Measurements from ENCODE around the gene CHD8. TPM values are rescaled to one million over a fixed set of nuclear protein-coding genes. Genes with fewer than 3 reads are reported as not detected.
"Not testable (repeated sequence)": the region's sequence is repeated elsewhere in the genome, so short reads cannot be mapped to it uniquely, and the experiment has no call there.

The CHD8 gene
- total RNA-seq, 1 donor from 2014 or later, result 149 TPM

DNA sequence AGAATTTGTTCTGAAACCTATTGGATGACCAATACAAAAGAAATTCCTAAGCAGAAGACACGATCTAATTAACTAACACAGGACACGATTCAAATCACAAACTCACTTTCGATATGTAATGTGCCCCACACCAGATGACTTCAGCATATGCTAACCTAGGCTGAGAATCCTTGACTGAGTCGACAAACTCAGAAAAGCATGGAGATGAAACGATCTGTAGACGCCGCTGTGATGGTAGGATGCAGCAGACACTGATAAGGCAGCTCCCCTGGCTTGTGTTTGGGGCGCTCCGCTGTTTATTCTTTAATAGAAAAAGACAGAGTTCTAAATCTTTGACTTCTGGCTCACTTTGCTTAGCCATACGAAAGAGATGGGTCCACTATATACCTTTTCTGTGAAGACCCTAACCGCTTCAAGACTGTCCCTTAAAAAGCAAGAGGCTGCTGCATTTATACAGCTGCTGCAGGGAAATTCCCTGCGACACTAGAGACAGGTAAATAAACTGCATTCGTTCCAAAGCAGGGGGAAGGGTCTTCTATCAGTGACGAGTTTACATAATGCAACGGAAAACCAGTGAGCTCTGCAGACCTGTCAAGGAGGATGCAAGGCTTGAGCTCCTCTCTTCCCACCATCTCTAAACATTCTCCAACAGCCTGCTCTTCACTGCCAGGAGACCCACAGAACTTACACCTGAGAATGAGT is 929 bp downstream of the CHD8 start:
- H3K9me3 Mint-ChIP-seq (ENCODE audit: low read depth), result no peaks in the 10 kb centered on the region
- H3K4me1 Mint-ChIP-seq (ENCODE audit: low read depth), result peaks cover 19% of the 10 kb centered on the region
- peak overlapping the region; percentile 94 for H3K4me3 Mint-ChIP-seq (ENCODE audit: low read depth)
- TF ChIP-seq, protein P1, sequence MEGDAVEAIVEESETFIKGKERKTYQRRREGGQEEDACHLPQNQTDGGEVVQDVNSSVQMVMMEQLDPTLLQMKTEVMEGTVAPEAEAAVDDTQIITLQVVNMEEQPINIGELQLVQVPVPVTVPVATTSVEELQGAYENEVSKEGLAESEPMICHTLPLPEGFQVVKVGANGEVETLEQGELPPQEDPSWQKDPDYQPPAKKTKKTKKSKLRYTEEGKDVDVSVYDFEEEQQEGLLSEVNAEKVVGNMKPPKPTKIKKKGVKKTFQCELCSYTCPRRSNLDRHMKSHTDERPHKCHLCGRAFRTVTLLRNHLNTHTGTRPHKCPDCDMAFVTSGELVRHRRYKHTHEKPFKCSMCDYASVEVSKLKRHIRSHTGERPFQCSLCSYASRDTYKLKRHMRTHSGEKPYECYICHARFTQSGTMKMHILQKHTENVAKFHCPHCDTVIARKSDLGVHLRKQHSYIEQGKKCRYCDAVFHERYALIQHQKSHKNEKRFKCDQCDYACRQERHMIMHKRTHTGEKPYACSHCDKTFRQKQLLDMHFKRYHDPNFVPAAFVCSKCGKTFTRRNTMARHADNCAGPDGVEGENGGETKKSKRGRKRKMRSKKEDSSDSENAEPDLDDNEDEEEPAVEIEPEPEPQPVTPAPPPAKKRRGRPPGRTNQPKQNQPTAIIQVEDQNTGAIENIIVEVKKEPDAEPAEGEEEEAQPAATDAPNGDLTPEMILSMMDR (IDR thresholded peaks at IDR 0.05; ENCODE audit: unreplicated experiment), result no peak
- H3K27ac Mint-ChIP-seq, result peak overlapping the region; percentile 99
- peaks cover 12% of the 10 kb centered on the region for H3K36me3 Mint-ChIP-seq (ENCODE audit: insufficient read depth)
- DNase-seq (ENCODE audit: low spot score, unreplicated experiment), result no peak
- H3K27me3 Mint-ChIP-seq, result no peaks in the 10 kb centered on the region

- H3K36me3 Mint-ChIP-seq (ENCODE audit: insufficient read depth), result peaks cover 12% of the 10 kb centered on the region
- DNase-seq (ENCODE audit: low spot score, unreplicated experiment), result no peak
- no peaks in the 10 kb centered on the region for H3K27me3 Mint-ChIP-seq
- peak overlapping the region; percentile 19 for H3K27ac Mint-ChIP-seq
- H3K4me1 Mint-ChIP-seq (ENCODE audit: low read depth), result peaks cover 14% of the 10 kb centered on the region
- H3K9me3 Mint-ChIP-seq (ENCODE audit: low read depth), result no peaks in the 10 kb centered on the region
- H3K4me3 Mint-ChIP-seq (ENCODE audit: low read depth), result no peak overlapping the region
- TF ChIP-seq, protein P1 (IDR thresholded peaks at IDR 0.05; ENCODE audit: unreplicated experiment), result no peak
Measured at GRCh38 chr14:21449899-21450216, 6.1 kb downstream of the CHD8 start.

DNA sequence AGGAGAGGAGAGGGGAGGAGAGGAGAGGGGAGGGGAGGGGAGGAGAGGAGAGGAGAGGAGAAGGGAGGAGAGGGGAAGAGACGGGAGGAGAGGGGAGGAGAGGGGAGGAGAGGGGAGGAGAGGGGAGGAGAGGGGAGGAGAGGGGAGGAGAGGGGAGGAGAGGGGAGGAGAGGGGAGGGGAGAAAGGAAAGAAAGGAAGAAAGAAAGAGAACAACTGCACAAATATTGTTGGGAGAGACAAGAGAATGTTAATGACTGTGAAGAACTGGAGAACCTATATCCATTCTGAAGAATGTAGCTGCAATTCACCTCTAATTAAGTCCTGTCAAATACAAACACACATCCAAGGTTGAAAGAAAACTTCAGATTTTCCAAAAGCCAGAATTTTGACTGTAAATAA is 13.3 kb downstream of the CHD8 start:
- not testable (repeated sequence) for H3K27me3 Mint-ChIP-seq; H3K4me1 Mint-ChIP-seq (ENCODE audit: low read depth); H3K36me3 Mint-ChIP-seq (ENCODE audit: insufficient read depth); DNase-seq (ENCODE audit: low spot score, unreplicated experiment); H3K9me3 Mint-ChIP-seq (ENCODE audit: low read depth); H3K27ac Mint-ChIP-seq; H3K4me3 Mint-ChIP-seq (ENCODE audit: low read depth)

- no peaks in the 10 kb centered on the region for H3K36me3 Mint-ChIP-seq (ENCODE audit: insufficient read depth)
- H3K9me3 Mint-ChIP-seq (ENCODE audit: low read depth), result no peaks in the 10 kb centered on the region
- TF ChIP-seq, protein P1 (IDR thresholded peaks at IDR 0.05; ENCODE audit: unreplicated experiment), result no peak
Measured at GRCh38 chr14:21440859-21441258, 15.1 kb downstream of the CHD8 start.

GRCh38 chr14:21437063-21437901 is 18.6 kb downstream of the CHD8 start:
- Mint-ChIP-seq H3K27me3 (no peaks in the 10 kb centered on the region), H3K9me3 (ENCODE audit: low read depth) (no peaks in the 10 kb centered on the region), H3K27ac (peak overlapping the region; percentile 97), H3K4me1 (ENCODE audit: low read depth) (peaks cover 31% of the 10 kb centered on the region), H3K36me3 (ENCODE audit: insufficient read depth) (peaks cover 11% of the 10 kb centered on the region), H3K4me3 (ENCODE audit: low read depth) (peak overlapping the region; percentile 81)
- TF ChIP-seq, protein P1 (IDR thresholded peaks at IDR 0.05; ENCODE audit: unreplicated experiment), result no peak
- peak; percentile 100 for DNase-seq (ENCODE audit: low spot score, unreplicated experiment)

More at GRCh38 chr14:21440859-21441258, 15.1 kb downstream of the CHD8 start:
- Mint-ChIP-seq H3K4me3 (ENCODE audit: low read depth) (no peak overlapping the region), H3K4me1 (ENCODE audit: low read depth) (peaks cover 14% of the 10 kb centered on the region), H3K27me3 (no peaks in the 10 kb centered on the region), H3K27ac (no peak overlapping the region)
- no peak for DNase-seq (ENCODE audit: low spot score, unreplicated experiment)
